HEK293 (cell line): Measurements from ENCODE around the gene PRF1.

Experiments used
- CTCF ChIP-seq: fragments of 450-650 bp; formaldehyde crosslinking; IDR thresholded peaks from 2 replicates; pipeline ENCODE4 v1.5.1; 2016; ENCODE audit warnings: missing biosample characterization, missing genetic modification characterization
- ZBTB21 ChIP-seq: fragments of 450-650 bp; formaldehyde crosslinking; IDR thresholded peaks from 2 replicates; pipeline ENCODE4 v1.5.1; 2017; ENCODE audit warnings: missing biosample characterization, missing genetic modification characterization
- ZBTB26 ChIP-seq: fragments of 450-650 bp; formaldehyde crosslinking; optimal IDR thresholded peaks from 2 replicates; pipeline ENCODE3; 2016; ENCODE audit warnings: missing biosample characterization, mild to moderate bottlenecking, missing genetic modification characterization
- ZFP3 ChIP-seq: fragments of 450-650 bp; formaldehyde crosslinking; IDR thresholded peaks from 2 replicates; pipeline ENCODE4 v1.5.1; 2016; ENCODE audit warnings: low read depth, missing biosample characterization, missing genetic modification characterization
- ZNF274 ChIP-seq, 2 experiments: fragments of 200-500 bp in 1 of 2; fragments of 450-650 bp in 1 of 2; sonication (Bioruptor generic) in 1 of 2; formaldehyde crosslinking in 1 of 2; IDR thresholded peaks; 2 replicates each; pipeline versions ENCODE4 v1.5.1 to v1.6.1; 2014 to 2016; ENCODE audit warnings: borderline replicate concordance in 1 of 2, inconsistent platforms in 1 of 2, low read length in 1 of 2, missing biosample characterization in 1 of 2, missing genetic modification characterization in 1 of 2
- ZNF501 ChIP-seq: fragments of 450-650 bp; formaldehyde crosslinking; IDR thresholded peaks from 2 replicates; pipeline ENCODE4 v1.5.1; 2016; ENCODE audit warnings: missing biosample characterization, missing genetic modification characterization
- ZNF521 ChIP-seq: fragments of 450-650 bp; formaldehyde crosslinking; IDR thresholded peaks from 2 replicates; pipeline ENCODE4 v1.5.1; 2017; ENCODE audit warnings: missing biosample characterization, mild to moderate bottlenecking, missing genetic modification characterization
- ZNF596 ChIP-seq: fragments of 450-650 bp; IDR thresholded peaks from 2 replicates; pipeline ENCODE4 v1.5.0; 2018; ENCODE audit warnings: missing biosample characterization, mild to moderate bottlenecking, missing genetic modification characterization, moderate library complexity
- ZNF621 ChIP-seq: fragments of 450-650 bp; formaldehyde crosslinking; IDR thresholded peaks from 2 replicates; pipeline ENCODE4 v1.5.1; 2017; ENCODE audit warnings: missing biosample characterization, missing genetic modification characterization
- ZNF777 ChIP-seq: fragments of 450-650 bp; formaldehyde crosslinking; IDR thresholded peaks from 2 replicates; pipeline ENCODE4 v1.5.1; 2017; ENCODE audit warnings: missing biosample characterization, missing genetic modification characterization, borderline replicate concordance
- ZSCAN18 ChIP-seq: fragments of 450-650 bp; formaldehyde crosslinking; IDR thresholded peaks from 2 replicates; pipeline ENCODE4 v1.5.1; 2016; ENCODE audit warnings: missing biosample characterization, missing genetic modification characterization

GRCh38 chr10:70583669-70584037, 18.9 kb downstream of the PRF1 start:
- no peak for TF ChIP-seq ZNF274 (IDR thresholded peaks at IDR 0.05; ENCODE audit: low read length)
- TF ChIP-seq ZNF274 (tag by site-specific recombination; IDR thresholded peaks at IDR 0.05; ENCODE audit: borderline replicate concordance): no peak
- TF ChIP-seq CTCF: no peak
- no peak for TF ChIP-seq ZBTB26 (tag by site-specific recombination)
- no peak for TF ChIP-seq ZNF621 (tag by site-specific recombination)
- no peak for TF ChIP-seq ZFP3 (tag by site-specific recombination)
- no peak for TF ChIP-seq ZNF596
- no peak for TF ChIP-seq ZBTB21 (tag by site-specific recombination)
- TF ChIP-seq ZNF777 (tag by site-specific recombination): no peak
- TF ChIP-seq ZNF501 (tag by site-specific recombination): no peak
- TF ChIP-seq ZNF521 (tag by site-specific recombination): no peak
- no peak for TF ChIP-seq ZSCAN18 (tag by site-specific recombination)
